ENCODE data around the gene PKM.

PKM gene

GRCh38 chr15:72248514-72248913 is 17.5 kb upstream of the PKM start:
- no peaks in the 10 kb centered on the region for H4K20me1 ChIP-seq (ENCODE audit: insufficient read depth, low read length)
- H3K4me1 ChIP-seq (ENCODE audit: insufficient read depth, low read length) = no peaks in the 10 kb centered on the region
- H3K27ac ChIP-seq (ENCODE audit: low read length) = no peak overlapping the region
- H3K9me3 ChIP-seq (ENCODE audit: insufficient read depth, low read length, severe bottlenecking) = no peaks in the 10 kb centered on the region
- peaks cover 66% of the 10 kb centered on the region for H3K36me3 ChIP-seq (ENCODE audit: insufficient read depth, low read length)
- no peaks in the 10 kb centered on the region for H3K79me2 ChIP-seq (ENCODE audit: insufficient read depth, low read length)
- H3K9ac ChIP-seq (ENCODE audit: low read depth, low read length) = no peak overlapping the region
- TF ChIP-seq, protein P1, sequence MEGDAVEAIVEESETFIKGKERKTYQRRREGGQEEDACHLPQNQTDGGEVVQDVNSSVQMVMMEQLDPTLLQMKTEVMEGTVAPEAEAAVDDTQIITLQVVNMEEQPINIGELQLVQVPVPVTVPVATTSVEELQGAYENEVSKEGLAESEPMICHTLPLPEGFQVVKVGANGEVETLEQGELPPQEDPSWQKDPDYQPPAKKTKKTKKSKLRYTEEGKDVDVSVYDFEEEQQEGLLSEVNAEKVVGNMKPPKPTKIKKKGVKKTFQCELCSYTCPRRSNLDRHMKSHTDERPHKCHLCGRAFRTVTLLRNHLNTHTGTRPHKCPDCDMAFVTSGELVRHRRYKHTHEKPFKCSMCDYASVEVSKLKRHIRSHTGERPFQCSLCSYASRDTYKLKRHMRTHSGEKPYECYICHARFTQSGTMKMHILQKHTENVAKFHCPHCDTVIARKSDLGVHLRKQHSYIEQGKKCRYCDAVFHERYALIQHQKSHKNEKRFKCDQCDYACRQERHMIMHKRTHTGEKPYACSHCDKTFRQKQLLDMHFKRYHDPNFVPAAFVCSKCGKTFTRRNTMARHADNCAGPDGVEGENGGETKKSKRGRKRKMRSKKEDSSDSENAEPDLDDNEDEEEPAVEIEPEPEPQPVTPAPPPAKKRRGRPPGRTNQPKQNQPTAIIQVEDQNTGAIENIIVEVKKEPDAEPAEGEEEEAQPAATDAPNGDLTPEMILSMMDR (IDR thresholded peaks at IDR 0.05; ENCODE audit: borderline replicate concordance, extremely low read depth, low read length, poor library complexity, severe bottlenecking) = no peak
- no peak for TF ChIP-seq EZH2 (IDR thresholded peaks at IDR 0.05; ENCODE audit: borderline replicate concordance, low read depth, low read length, severe bottlenecking)
- H3K4me2 ChIP-seq (ENCODE audit: insufficient read depth, low read length) = no peak overlapping the region
- H3K27me3 ChIP-seq (ENCODE audit: insufficient read depth, low read length, poor library complexity) = no peaks in the 10 kb centered on the region
- no peak overlapping the region for H2AFZ ChIP-seq (ENCODE audit: low read depth, low read length)
- DNase-seq (no peak), ATAC-seq (ENCODE audit: insufficient read depth, low read depth) (no peak)
- no peak overlapping the region for H3K4me3 ChIP-seq (ENCODE audit: low read depth in 1 of 2, low read length in 2 of 2)

DNA sequence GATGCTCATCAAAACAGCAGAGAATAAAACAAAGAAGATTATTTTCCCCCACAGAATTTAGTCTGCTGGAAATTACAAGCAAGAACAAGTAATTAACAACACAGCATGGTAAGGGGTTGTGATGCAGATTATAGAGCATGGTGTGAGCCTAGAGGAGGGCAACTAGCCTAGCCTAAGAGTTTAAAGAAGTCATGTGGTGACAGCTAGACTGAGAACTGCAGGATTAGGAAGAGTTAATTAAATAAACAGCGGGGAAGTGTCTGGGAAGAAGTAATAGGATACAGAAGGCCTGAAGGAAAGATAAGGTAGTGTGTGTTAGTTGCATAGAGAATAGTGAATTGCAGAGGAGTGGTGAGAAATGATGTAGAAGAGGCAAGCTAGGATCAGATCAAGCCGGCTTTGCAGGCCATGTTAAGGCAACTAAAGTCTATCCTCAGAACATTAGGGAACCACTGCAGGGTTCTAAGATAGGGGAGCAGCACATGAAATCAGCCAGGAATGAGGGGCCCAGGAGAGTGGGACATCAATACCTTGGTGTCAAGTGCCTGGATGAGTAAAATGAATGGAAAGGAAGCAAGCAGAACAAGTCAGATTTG is 11.9 kb upstream of the PKM start:
- H3K9me3 ChIP-seq (ENCODE audit: insufficient read depth, low read length, severe bottlenecking) = no peaks in the 10 kb centered on the region
- no peak for DNase-seq
- H3K27ac ChIP-seq (ENCODE audit: low read length) = no peak overlapping the region
- no peaks in the 10 kb centered on the region for H3K79me2 ChIP-seq (ENCODE audit: insufficient read depth, low read length)
- H3K9ac ChIP-seq (ENCODE audit: low read depth, low read length) = no peak overlapping the region
- TF ChIP-seq EZH2 (IDR thresholded peaks at IDR 0.05; ENCODE audit: borderline replicate concordance, low read depth, low read length, severe bottlenecking) = no peak
- TF ChIP-seq, protein P1 (IDR thresholded peaks at IDR 0.05; ENCODE audit: borderline replicate concordance, extremely low read depth, low read length, poor library complexity, severe bottlenecking) = no peak
- H3K27me3 ChIP-seq (ENCODE audit: insufficient read depth, low read length, poor library complexity) = no peaks in the 10 kb centered on the region
- no peak overlapping the region for H3K4me2 ChIP-seq (ENCODE audit: insufficient read depth, low read length)
- H3K4me1 ChIP-seq (ENCODE audit: insufficient read depth, low read length) = peaks cover 9% of the 10 kb centered on the region
- no peak for ATAC-seq (ENCODE audit: insufficient read depth, low read depth)
- no peaks in the 10 kb centered on the region for H4K20me1 ChIP-seq (ENCODE audit: insufficient read depth, low read length)
- H3K36me3 ChIP-seq (ENCODE audit: insufficient read depth, low read length) = peaks cover 50% of the 10 kb centered on the region
- no peak overlapping the region for H3K4me3 ChIP-seq (ENCODE audit: low read depth in 1 of 2, low read length in 2 of 2)
- H2AFZ ChIP-seq (ENCODE audit: low read depth, low read length) = no peak overlapping the region

GRCh38 chr15:72239652-72240051 is 8.7 kb upstream of the PKM start:
- Histone ChIP-seq H3K4me2 (ENCODE audit: insufficient read depth, low read length) (no peak overlapping the region), H3K79me2 (ENCODE audit: insufficient read depth, low read length) (no peaks in the 10 kb centered on the region), H4K20me1 (ENCODE audit: insufficient read depth, low read length) (no peaks in the 10 kb centered on the region), H3K9ac (ENCODE audit: low read depth, low read length) (no peak overlapping the region), H2AFZ (ENCODE audit: low read depth, low read length) (no peak overlapping the region), H3K4me1 (ENCODE audit: insufficient read depth, low read length) (peaks cover 28% of the 10 kb centered on the region), H3K36me3 (ENCODE audit: insufficient read depth, low read length) (peaks cover 45% of the 10 kb centered on the region), H3K4me3 (ENCODE audit: low read depth in 1 of 2, low read length in 2 of 2) (no peak overlapping the region), H3K27ac (ENCODE audit: low read length) (no peak overlapping the region), H3K27me3 (ENCODE audit: insufficient read depth, low read length, poor library complexity) (no peaks in the 10 kb centered on the region), H3K9me3 (ENCODE audit: insufficient read depth, low read length, severe bottlenecking) (no peaks in the 10 kb centered on the region)
- TF ChIP-seq, protein P1 (IDR thresholded peaks at IDR 0.05; ENCODE audit: borderline replicate concordance, extremely low read depth, low read length, poor library complexity, severe bottlenecking) = no peak
- no peak for TF ChIP-seq EZH2 (IDR thresholded peaks at IDR 0.05; ENCODE audit: borderline replicate concordance, low read depth, low read length, severe bottlenecking)
- ATAC-seq (ENCODE audit: insufficient read depth, low read depth) = no peak
- no peak for DNase-seq
